Measurements from ENCODE around the gene CLN6.

The CLN6 gene

DNA sequence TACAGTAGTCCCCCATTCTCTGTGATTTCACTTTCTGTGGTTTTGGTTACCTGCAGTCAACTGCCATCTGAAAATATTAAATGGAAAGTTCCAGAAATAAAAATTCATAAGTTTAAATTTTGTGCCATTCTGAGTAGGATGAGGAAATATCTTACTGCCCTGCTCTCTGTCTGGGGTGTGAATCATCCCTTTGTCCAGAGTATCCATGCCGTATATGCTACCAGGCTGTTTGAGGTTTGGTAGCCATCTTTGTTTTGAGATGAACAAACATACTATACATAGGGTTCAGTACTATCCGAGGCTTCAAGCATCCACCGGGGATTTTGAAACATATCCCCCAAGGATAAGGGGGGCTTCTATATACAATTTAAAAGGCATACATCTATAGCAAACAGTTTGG, 31.7 kb upstream of the CLN6 start:
- no peak overlapping the region for H3K14ac ChIP-seq (ENCODE audit: low read length)
- H3K9me3 ChIP-seq (ENCODE audit: insufficient read depth, low read depth, low read length): no peaks in the 10 kb centered on the region
- H3K4ac ChIP-seq (ENCODE audit: low read depth, low read length): no peak overlapping the region
- H3K23ac ChIP-seq (ENCODE audit: low read length): no peak overlapping the region
- no peak overlapping the region for H3K9ac ChIP-seq (ENCODE audit: low read length)
- no peak overlapping the region for H3K4me2 ChIP-seq (ENCODE audit: low read length)
- H3K27me3 ChIP-seq (ENCODE audit: insufficient read depth, low read length): no peaks in the 10 kb centered on the region
- no peak for DNase-seq
- no peak overlapping the region for H3K18ac ChIP-seq (ENCODE audit: low read length)
- no peak overlapping the region for H2AFZ ChIP-seq (ENCODE audit: insufficient read depth, low read length, poor library complexity)
- H4K91ac ChIP-seq (ENCODE audit: low read depth, low read length): no peak overlapping the region
- no peak overlapping the region for H3K4me3 ChIP-seq (ENCODE audit: low read depth, low read length)
- H3K79me2 ChIP-seq (ENCODE audit: control insufficient read depth, insufficient read depth, low read length, poor library complexity): peaks cover 4% of the 10 kb centered on the region
- H3K27ac ChIP-seq (ENCODE audit: low read depth, low read length): no peak overlapping the region
- H2BK120ac ChIP-seq (ENCODE audit: insufficient read depth, low read length, poor library complexity): no peak overlapping the region
- no peak overlapping the region for H4K8ac ChIP-seq (ENCODE audit: low read depth, low read length)
- no peak overlapping the region for H4K12ac ChIP-seq (ENCODE audit: low read depth, low read length)
- no peaks in the 10 kb centered on the region for H3K36me3 ChIP-seq (ENCODE audit: control insufficient read depth in 1 of 2, insufficient read depth in 2 of 2, low read length in 2 of 2)
- peaks cover 8% of the 10 kb centered on the region for H3K79me1 ChIP-seq (ENCODE audit: low read length)
- no peak overlapping the region for H2AK5ac ChIP-seq (ENCODE audit: low read length)
- no peak overlapping the region for H2BK5ac ChIP-seq (ENCODE audit: low read depth, low read length, poor library complexity)
- WGBS (ENCODE audit: extremely low coverage, insufficient coverage, insufficient read length): no CpG with 5 or more reads among the region's 3 CpGs
- H2BK12ac ChIP-seq (ENCODE audit: low read length): no peak overlapping the region
- peaks cover 0 to 2% of the 10 kb centered on the region in 2 experiments for H3K4me1 ChIP-seq (ENCODE audit: control insufficient read depth in 1 of 2, insufficient read depth in 2 of 2, low read length in 2 of 2)

GRCh38 chr15:68259883-68260282, 30.4 kb upstream of the CLN6 start:
- Histone ChIP-seq H2AK5ac (ENCODE audit: low read length) (no peak overlapping the region), H3K4me1 (ENCODE audit: control insufficient read depth in 1 of 2, insufficient read depth in 2 of 2, low read length in 2 of 2) (peaks cover 0 to 2% of the 10 kb centered on the region in 2 experiments), H3K4me2 (ENCODE audit: low read length) (no peak overlapping the region), H3K9me3 (ENCODE audit: insufficient read depth, low read depth, low read length) (no peaks in the 10 kb centered on the region), H3K14ac (ENCODE audit: low read length) (no peak overlapping the region), H3K79me1 (ENCODE audit: low read length) (peaks cover 8% of the 10 kb centered on the region), H3K4ac (ENCODE audit: low read depth, low read length) (no peak overlapping the region), H4K8ac (ENCODE audit: low read depth, low read length) (no peak overlapping the region), H3K36me3 (ENCODE audit: control insufficient read depth in 1 of 2, insufficient read depth in 2 of 2, low read length in 2 of 2) (no peaks in the 10 kb centered on the region), H3K79me2 (ENCODE audit: control insufficient read depth, insufficient read depth, low read length, poor library complexity) (peaks cover 4% of the 10 kb centered on the region), H2BK12ac (ENCODE audit: low read length) (no peak overlapping the region), H4K91ac (ENCODE audit: low read depth, low read length) (no peak overlapping the region), H3K23ac (ENCODE audit: low read length) (no peak overlapping the region), H3K9ac (ENCODE audit: low read length) (peak overlapping the region; percentile 61), H2BK5ac (ENCODE audit: low read depth, low read length, poor library complexity) (no peak overlapping the region), H2BK120ac (ENCODE audit: insufficient read depth, low read length, poor library complexity) (no peak overlapping the region), H3K4me3 (ENCODE audit: low read depth, low read length) (no peak overlapping the region), H2AFZ (ENCODE audit: insufficient read depth, low read length, poor library complexity) (no peak overlapping the region), H3K27me3 (ENCODE audit: insufficient read depth, low read length) (no peaks in the 10 kb centered on the region), H3K27ac (ENCODE audit: low read depth, low read length) (no peak overlapping the region), H3K18ac (ENCODE audit: low read length) (no peak overlapping the region), H4K12ac (ENCODE audit: low read depth, low read length) (no peak overlapping the region)
- no peak for DNase-seq
- no CpG with 5 or more reads among the region's 2 CpGs for WGBS (ENCODE audit: extremely low coverage, insufficient coverage, insufficient read length)

GRCh38 chr15:68258692-68259091, 29.2 kb upstream of the CLN6 start:
- Histone ChIP-seq H3K4me2 (ENCODE audit: low read length) (no peak overlapping the region), H3K9me3 (ENCODE audit: insufficient read depth, low read depth, low read length) (no peaks in the 10 kb centered on the region), H3K36me3 (ENCODE audit: control insufficient read depth in 1 of 2, insufficient read depth in 2 of 2, low read length in 2 of 2) (no peaks in the 10 kb centered on the region), H3K4me1 (ENCODE audit: control insufficient read depth in 1 of 2, insufficient read depth in 2 of 2, low read length in 2 of 2) (peaks cover 0 to 2% of the 10 kb centered on the region in 2 experiments), H3K27me3 (ENCODE audit: insufficient read depth, low read length) (no peaks in the 10 kb centered on the region), H3K23ac (ENCODE audit: low read length) (no peak overlapping the region), H2AFZ (ENCODE audit: insufficient read depth, low read length, poor library complexity) (no peak overlapping the region), H3K4me3 (ENCODE audit: low read depth, low read length) (no peak overlapping the region), H3K14ac (ENCODE audit: low read length) (no peak overlapping the region), H3K4ac (ENCODE audit: low read depth, low read length) (no peak overlapping the region), H2BK120ac (ENCODE audit: insufficient read depth, low read length, poor library complexity) (no peak overlapping the region), H4K91ac (ENCODE audit: low read depth, low read length) (no peak overlapping the region), H3K9ac (ENCODE audit: low read length) (no peak overlapping the region), H4K12ac (ENCODE audit: low read depth, low read length) (no peak overlapping the region), H3K18ac (ENCODE audit: low read length) (no peak overlapping the region), H3K79me1 (ENCODE audit: low read length) (peaks cover 8% of the 10 kb centered on the region), H3K79me2 (ENCODE audit: control insufficient read depth, insufficient read depth, low read length, poor library complexity) (peaks cover 4% of the 10 kb centered on the region), H2AK5ac (ENCODE audit: low read length) (no peak overlapping the region), H2BK12ac (ENCODE audit: low read length) (peak overlapping the region; percentile 65), H4K8ac (ENCODE audit: low read depth, low read length) (no peak overlapping the region), H2BK5ac (ENCODE audit: low read depth, low read length, poor library complexity) (no peak overlapping the region), H3K27ac (ENCODE audit: low read depth, low read length) (no peak overlapping the region)
- no CpG with 5 or more reads among the region's 4 CpGs for WGBS (ENCODE audit: extremely low coverage, insufficient coverage, insufficient read length)
- DNase-seq: no peak

- Histone ChIP-seq H2BK120ac (ENCODE audit: insufficient read depth, low read length, poor library complexity) (peak overlapping the region; percentile 59), H4K8ac (ENCODE audit: low read depth, low read length) (peak overlapping the region; percentile 94), H3K27ac (ENCODE audit: low read depth, low read length) (peak overlapping the region; percentile 3), H2AFZ (ENCODE audit: insufficient read depth, low read length, poor library complexity) (peak overlapping the region; percentile 88), H3K4me2 (ENCODE audit: low read length) (peak overlapping the region; percentile 58), H3K36me3 (ENCODE audit: control insufficient read depth in 1 of 2, insufficient read depth in 2 of 2, low read length in 2 of 2) (no peaks in the 10 kb centered on the region), H3K9ac (ENCODE audit: low read length) (peak overlapping the region; percentile 74), H3K79me2 (ENCODE audit: control insufficient read depth, insufficient read depth, low read length, poor library complexity) (peaks cover 4% of the 10 kb centered on the region), H3K4me3 (ENCODE audit: low read depth, low read length) (peak overlapping the region; percentile 64), H4K91ac (ENCODE audit: low read depth, low read length) (peak overlapping the region; percentile 95), H3K9me3 (ENCODE audit: insufficient read depth, low read depth, low read length) (no peaks in the 10 kb centered on the region), H3K79me1 (ENCODE audit: low read length) (peaks cover 8% of the 10 kb centered on the region), H2BK5ac (ENCODE audit: low read depth, low read length, poor library complexity) (peak overlapping the region; percentile 78), H3K4me1 (ENCODE audit: control insufficient read depth in 1 of 2, insufficient read depth in 2 of 2, low read length in 2 of 2) (peaks cover 0 to 2% of the 10 kb centered on the region in 2 experiments), H3K14ac (ENCODE audit: low read length) (peak overlapping the region; percentile 94), H2AK5ac (ENCODE audit: low read length) (peak overlapping the region; percentile 2), H3K18ac (ENCODE audit: low read length) (peak overlapping the region; percentile 70), H3K23ac (ENCODE audit: low read length) (no peak overlapping the region), H4K12ac (ENCODE audit: low read depth, low read length) (peak overlapping the region; percentile 82), H3K4ac (ENCODE audit: low read depth, low read length) (peak overlapping the region; percentile 68), H3K27me3 (ENCODE audit: insufficient read depth, low read length) (no peaks in the 10 kb centered on the region), H2BK12ac (ENCODE audit: low read length) (peak overlapping the region; percentile 64)
- peak; percentile 94 to 97 for DNase-seq
- WGBS (ENCODE audit: extremely low coverage, insufficient coverage, insufficient read length): no CpG with 5 or more reads among the region's 57 CpGs
Observed at GRCh38 chr15:68256675-68257450, 27.3 kb upstream of the CLN6 start.
